NCI-H2029 treated with DMSO at 0.1 percent for 48 hours (cell line): Measurements from ENCODE around the gene ACOT11.

Experiments used
- DNase-seq: peaks from one replicate; lab custom pipeline; 2025; lab: John Stamatoyannopoulos, UW

Gene ACOT11

GRCh38 chr1:54585181-54586066 is 37.4 kb downstream of the ACOT11 start:
- no peak for DNase-seq

GRCh38 chr1:54588377-54588776 is 40.3 kb downstream of the ACOT11 start:
- DNase-seq = no peak

- no peak for DNase-seq
Measured at GRCh38 chr1:54591127-54591756, 43.2 kb downstream of the ACOT11 start.

- no peak for DNase-seq
Measured at GRCh38 chr1:54593571-54594160, 45.6 kb downstream of the ACOT11 start.

- no peak for DNase-seq
Measured at GRCh38 chr1:54594463-54594862, 46.4 kb downstream of the ACOT11 start.

GRCh38 chr1:54595956-54596498 is 48.0 kb downstream of the ACOT11 start:
- DNase-seq = no peak

GRCh38 chr1:54596756-54597155 is 48.7 kb downstream of the ACOT11 start:
- DNase-seq = no peak

- DNase-seq = no peak
Measured at GRCh38 chr1:54597455-54598030, 49.5 kb downstream of the ACOT11 start.

GRCh38 chr1:54599211-54599823 is 51.3 kb downstream of the ACOT11 start:
- no peak for DNase-seq

- DNase-seq = no peak
Measured at GRCh38 chr1:54600947-54601721, 53.1 kb downstream of the ACOT11 start.

- no peak for DNase-seq
Measured at GRCh38 chr1:54601730-54602129, 53.7 kb downstream of the ACOT11 start.

- no peak for DNase-seq
Measured at GRCh38 chr1:54602554-54602953, 54.5 kb downstream of the ACOT11 start.

GRCh38 chr1:54603241-54603640 is 55.2 kb downstream of the ACOT11 start:
- no peak for DNase-seq

GRCh38 chr1:54604051-54604450 is 56.0 kb downstream of the ACOT11 start:
- DNase-seq = no peak

- DNase-seq = no peak
Measured at GRCh38 chr1:54604572-54605370, 56.7 kb downstream of the ACOT11 start.

- DNase-seq = no peak
Measured at GRCh38 chr1:54606096-54606989, 58.3 kb downstream of the ACOT11 start.

GRCh38 chr1:54606990-54607325 is 58.9 kb downstream of the ACOT11 start:
- no peak for DNase-seq

GRCh38 chr1:54607821-54608565 is 60.0 kb downstream of the ACOT11 start:
- no peak for DNase-seq
